ENCODE results near the gene STARD3.

- TF ChIP-seq CTCF (IDR thresholded peaks at IDR 0.05) (no peak), POLR2A (IDR thresholded peaks at IDR 0.05; ENCODE audit: low read depth) (no peak), POLR2AphosphoS5 (IDR thresholded peaks at IDR 0.05) (no peak), EP300 (IDR thresholded peaks at IDR 0.05) (no peak)
Observed at GRCh38 chr17:39609416-39610025, 27.4 kb upstream of the STARD3 start.

Measured in esophagus muscularis mucosa (tissue), 4 donors.